GM21717 (cell line): ENCODE results near the gene SRPRA.
"Not testable (repeated sequence)": the region's sequence is repeated elsewhere in the genome, so short reads cannot be mapped to it uniquely, and the experiment has no call there.

Source experiments
- ATAC-seq: cut with Tn5 transposase; IDR thresholded peaks from one replicate; pipeline ENCODE4 v1.9.1; 2021; ENCODE audit warnings: mild to moderate bottlenecking, moderate library complexity; ENCODE audit not compliant: unreplicated experiment

The SRPRA gene

DNA sequence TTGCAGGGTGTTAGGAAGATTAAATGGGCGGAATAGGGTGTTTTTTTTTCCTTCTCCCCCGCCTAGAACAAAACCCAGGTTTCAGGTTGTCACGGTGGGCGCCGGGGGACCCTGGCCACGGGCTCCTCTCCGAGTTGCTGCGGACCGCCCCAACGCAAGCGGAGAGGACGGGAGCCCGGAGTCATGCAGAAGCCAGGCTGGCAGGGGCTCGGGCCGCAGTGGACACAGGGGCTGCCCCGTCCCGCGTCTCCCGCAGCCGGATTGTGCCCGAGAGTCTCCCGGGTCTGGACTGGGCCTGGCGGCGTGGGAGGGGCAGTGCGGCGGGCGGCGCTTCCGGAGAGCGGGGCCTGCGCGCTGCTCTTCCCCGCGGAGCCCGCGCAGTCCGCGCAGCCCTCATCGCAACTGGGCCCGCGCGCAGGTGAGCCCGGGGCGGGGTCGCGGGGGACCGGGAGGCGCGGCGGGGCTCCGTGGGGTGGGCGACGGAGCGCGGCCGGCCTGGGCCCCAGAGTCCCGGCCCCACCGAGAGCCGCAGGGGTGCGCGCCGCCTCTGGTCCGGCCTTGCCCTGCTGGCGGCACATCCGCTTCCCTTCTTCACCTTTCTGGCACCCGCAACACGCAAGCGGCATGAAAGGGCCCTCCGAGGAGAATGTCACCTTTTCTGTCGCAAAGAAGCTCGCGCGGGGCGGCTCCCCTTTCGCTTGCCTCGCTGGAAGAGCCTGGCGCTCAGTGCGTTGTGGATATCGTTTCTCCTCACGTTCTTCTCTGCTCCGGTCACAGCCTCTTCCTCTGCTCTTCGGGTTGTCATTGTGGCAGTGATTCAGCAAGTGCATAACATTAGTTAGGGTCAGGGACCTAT is 14.3 kb upstream of the SRPRA start, which contains the start of gene TIRAP:
TSS of gene TIRAP (plus strand) at position 358 of the 856 bp plus-strand sequence. CDS start 7,802 bp downstream, outside the sequence.
- peak; percentile 65 for ATAC-seq

DNA sequence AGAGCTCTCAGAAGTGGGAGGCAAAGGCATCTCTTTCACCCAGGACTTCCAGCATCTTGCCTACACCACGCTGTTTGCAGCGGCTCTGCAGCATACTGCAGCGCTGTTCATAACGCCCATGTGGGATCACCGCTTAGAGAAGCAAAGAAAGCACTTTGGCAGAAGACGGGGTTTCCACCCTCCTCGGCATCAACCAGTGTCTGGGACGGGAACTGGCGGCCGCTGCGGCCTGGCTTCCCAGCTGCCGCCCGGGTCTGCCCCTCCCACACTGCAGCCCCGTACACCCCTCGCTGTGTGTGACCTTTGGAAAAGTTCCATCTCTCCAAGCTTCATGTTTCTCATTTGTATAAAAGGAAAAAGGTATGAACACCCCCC is 13.7 kb upstream of the SRPRA start:
- peak; percentile 29 for ATAC-seq

DNA sequence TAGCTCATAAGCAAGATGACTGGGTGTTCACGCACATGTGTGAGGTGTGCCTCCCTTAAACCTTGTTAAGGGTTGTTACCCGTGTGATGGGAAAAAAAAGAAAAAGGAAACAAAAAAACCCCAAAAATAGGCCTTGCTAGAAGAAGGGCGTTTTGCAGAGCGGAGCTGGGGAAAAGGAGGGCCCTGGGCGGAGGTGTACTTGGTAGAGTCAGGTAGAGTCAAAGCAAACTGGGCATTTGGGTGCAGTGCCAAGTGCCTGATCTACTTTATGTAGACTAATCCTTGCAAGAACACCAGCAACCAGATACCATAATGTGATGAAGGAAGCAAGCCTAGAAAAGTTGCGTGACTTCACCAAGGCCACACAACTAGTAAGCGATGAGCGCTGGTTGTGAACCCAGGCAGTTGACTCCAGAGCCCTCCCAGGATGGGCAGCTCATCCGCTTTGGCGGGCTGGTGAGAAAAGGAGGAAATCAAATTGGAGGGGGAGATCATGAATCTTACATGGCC is 13.0 kb upstream of the SRPRA start:
- no peak for ATAC-seq

DNA sequence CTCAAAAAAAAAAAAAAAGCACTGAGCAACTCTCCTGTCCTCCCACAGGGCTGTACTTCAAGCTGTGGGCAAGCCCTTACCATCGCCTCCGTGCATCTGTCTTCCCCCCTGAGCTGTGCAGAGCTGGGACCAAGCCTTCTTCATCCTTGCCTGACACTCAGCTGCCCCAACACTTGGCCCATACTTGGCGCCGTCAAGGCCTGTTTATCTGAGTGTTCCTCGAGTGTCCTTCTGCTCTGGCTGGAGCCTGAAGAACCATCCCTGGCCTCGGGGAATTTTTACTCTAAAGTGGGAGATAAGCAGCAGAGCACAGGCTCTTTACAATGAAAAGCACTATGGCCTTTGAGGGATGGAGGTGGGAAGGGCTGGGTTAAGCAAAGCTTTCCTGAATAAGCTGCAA is 12.6 kb upstream of the SRPRA start:
- no peak for ATAC-seq

DNA sequence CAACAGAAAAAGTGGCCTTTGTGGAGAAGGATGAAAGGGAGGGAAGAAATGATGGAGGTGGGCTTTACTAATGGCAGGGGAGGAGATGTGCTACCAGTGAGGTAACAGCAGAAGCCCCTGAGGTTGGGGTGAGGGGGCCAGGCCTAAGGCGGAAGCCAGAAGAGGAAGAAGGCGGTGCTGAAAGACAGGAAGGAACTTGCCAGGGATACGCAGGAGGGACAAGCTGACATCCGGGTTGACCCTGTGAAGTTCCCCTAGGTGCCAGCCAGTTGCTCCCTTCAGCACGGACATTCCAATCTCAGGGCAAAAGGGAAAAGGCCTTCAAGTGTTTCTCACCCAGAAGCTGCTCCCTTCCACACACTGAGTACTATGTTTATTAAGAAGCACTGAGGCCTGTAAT is 11.9 kb upstream of the SRPRA start:
- no peak for ATAC-seq

DNA sequence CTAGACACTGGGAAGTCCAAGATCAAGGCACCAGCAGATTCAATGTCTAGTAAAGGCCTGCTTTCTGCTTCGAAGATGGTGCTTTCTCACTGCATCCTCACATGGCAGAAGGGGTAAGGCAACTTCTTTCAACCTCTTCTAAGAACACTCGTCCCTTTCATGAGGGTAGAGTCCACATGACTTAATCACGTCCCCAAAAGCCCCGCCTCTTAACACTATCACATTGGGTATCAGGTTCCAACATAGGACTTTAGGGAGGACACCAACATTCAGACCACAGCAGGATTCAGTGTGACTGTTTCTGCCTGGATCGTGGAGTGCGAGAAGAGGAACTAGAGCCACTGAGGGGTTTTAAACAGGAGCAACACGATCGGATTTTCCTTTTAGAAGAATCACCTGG is 10.5 kb upstream of the SRPRA start:
- no peak for ATAC-seq

DNA sequence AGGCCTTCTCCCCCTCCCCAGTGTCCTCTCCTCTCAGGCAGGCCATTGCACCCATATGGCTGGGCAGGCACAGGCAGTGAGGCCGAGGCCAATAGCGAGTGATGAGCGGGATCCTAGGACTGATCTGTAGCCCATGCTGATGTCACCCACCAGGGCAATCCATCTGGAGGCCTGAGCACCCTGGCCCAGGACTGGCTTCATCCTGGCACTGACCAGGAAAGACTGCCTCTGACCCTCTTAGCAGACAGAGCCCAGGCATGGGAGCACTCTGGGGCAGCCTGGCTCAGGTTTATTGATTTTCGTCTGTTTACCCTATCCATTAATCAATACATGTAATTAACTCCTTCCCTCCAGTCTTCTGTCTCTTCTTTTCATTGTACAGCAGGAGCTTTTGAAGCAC is 9.1 kb upstream of the SRPRA start:
- ATAC-seq = no peak

DNA sequence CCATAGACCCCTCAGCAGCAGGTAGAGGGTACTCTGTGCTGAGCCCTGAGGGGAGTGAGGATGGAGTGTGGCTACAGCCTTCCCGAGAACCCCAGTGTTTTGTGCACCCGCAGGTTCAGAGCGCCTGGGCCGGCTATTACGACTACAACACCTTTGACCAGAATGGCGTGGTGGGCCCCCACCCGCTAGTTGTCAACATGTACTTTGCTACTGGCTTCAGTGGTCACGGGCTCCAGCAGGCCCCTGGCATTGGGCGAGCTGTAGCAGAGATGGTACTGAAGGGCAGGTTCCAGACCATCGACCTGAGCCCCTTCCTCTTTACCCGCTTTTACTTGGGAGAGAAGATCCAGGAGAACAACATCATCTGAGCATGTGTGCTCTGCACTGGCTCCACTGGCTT is 8.6 kb upstream of the SRPRA start:
- ATAC-seq = no peak

DNA sequence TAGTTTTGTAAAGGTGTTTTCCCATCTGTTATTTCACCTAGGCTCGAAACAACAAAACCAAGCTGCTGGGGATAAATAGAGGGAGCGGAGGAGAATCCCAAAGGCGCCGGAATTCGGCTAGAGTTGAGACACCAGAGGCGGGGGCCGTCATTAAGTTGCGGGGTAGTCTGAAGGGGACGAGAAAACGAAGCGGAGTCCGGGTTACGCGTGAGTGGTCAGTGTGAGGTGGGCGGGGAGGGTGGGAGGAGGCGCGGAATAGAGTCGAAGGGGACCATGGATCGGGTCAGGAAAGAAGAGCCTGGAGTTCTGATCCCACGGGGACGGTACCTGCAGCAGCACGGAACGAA is 361 bp downstream of the SRPRA start:
- ATAC-seq = no peak

DNA sequence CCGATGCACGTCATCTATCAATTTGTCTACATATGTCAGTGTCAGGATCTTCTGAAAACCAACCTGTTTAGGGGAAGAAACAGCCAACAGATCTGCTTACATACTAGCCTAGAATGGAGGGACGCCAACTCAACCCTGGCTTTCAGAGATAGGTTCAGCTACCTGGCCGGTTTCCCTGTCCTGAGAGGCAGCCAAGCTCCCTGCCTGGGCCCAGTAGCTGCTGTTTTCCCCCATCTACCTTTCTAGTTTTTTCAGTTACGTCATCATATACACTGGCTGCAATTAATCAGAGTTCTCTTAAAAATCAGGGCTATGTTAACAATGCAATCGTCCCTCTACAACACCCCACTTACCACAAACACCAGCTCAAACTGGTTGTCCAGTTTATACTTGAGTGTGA is 1.0 kb downstream of the SRPRA start:
- no peak for ATAC-seq

DNA sequence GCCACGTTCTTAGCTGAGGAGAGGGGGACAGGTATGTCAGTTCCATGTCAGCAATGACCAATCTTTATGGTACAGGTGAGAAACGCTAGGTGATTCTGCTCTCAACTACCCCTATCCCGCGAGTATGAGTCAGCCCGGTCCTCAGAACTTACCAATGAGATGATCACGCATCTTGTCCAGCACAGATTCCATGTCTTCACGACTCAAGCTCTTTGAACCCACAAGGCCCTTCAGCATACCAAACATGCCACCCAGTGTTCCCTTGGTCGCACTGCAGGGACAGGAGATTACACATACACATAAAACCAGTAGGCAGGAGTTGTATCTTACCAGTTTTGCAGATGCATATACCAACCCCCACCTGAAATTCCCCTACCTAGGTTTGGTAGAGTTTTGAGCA is 2.9 kb downstream of the SRPRA start:
- no peak for ATAC-seq

DNA sequence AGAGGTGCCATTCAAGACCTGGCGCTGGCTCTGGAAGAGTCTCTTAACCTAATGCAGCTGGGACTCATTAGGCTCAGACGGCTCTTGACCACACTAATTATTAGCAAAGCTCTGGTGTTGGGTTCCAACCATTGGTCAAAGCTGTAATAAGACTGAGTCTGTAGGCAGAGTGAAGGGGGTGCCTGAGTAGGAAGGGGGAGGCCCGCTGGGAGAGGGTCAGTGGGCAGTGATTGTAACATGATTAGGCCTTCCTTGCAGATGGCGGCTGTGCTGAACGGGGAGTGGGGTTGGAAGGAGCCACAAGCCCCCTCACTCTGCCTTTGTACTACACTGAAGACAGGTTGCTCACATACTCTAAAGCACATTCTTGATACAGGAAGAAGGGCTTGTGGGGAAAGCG is 5.2 kb downstream of the SRPRA start:
- no peak for ATAC-seq

DNA sequence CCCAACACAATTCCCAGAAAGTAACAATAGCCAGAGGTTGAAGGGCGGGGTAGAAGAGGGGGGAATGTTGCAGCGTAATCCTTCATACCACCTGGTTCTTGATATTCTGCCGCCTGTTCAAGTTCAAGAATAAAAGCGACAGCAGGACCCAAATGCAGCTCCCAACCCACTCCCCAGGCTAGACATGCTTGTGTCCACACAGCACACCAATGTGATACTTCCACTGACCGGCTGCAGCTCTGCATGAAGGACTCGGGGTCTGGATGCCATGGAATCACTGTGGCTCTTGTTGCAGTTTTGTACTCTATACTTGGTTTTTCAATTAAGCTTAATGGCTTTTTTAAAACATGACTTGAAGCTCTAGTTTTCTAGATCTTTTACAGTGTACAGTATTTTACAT is 6.5 kb downstream of the SRPRA start:
- ATAC-seq = no peak

DNA sequence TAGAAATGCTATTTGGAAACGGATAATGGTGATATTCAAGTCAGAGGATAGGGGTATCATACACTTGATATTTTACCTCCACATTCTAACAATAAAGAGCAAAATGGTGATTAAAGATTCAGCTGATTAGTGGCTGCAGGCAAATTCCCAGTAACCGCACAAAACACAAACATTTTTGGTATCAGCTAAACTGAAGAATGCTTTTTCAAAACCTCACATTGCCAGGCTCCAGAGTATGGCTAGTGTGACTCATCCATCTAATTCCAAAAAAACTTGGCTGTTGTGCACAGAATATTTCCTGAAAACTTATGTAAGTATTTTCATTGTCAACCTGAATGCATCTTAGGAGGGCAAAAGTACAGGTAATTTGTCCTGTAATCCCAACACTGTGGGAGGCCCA is 10.9 kb downstream of the SRPRA start:
- ATAC-seq = no peak

DNA sequence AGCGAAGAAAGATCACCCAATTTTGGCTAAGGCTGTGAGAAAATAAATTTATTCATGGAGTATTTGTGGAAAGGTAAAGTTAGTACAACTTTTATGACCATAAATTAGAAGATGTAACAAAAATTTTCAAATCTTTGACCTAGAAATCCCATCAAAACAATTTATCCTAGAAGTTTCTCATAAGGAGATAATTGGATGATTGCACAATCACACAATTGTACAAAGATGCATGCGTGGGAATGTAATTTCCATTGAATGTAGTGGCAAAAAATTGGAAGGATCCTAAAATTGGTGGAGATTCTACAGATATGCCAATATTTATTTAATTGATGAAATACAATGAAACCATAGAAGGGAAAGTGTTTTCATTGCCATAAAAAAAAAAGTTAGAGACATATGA is 11.6 kb downstream of the SRPRA start:
- ATAC-seq = no peak

DNA sequence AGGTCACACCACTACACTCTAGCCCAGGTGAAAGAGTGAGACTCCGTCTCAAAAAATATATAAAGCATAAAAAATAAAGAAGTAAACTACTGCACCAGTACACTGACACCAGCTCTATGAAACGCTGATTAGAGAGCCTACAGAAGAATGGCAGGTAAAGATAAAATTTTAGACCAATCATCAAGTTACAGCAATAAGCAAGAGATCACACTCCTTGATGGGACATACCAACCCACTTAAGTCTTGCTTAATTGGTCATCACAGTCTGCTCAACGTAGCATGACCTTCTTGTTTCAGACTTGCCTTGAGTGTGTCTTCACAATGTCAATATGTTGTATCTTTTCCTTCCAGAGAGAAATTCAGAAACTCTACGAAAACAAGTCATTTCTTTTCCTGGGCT is 12.5 kb downstream of the SRPRA start:
- ATAC-seq = no peak

DNA sequence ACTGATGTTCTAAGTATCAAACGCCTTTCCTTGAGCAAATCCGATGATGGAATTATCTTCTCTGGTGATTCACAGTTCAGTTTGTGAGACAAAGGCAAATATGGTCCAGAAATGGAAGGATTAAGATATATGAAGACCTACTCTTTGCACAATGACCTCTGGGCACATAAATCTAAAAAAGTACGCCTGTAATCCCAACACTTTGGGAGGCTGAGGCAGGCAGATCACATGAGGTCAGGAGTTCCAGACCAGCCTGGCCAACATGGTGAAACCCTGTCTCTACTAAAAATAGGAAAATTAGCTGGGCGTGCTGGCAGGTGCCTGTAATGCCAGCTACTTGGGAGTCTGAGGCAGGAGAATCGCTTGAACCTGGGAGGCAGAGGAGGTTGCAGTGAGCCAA is 13.2 kb downstream of the SRPRA start:
- ATAC-seq = not testable (repeated sequence)

DNA sequence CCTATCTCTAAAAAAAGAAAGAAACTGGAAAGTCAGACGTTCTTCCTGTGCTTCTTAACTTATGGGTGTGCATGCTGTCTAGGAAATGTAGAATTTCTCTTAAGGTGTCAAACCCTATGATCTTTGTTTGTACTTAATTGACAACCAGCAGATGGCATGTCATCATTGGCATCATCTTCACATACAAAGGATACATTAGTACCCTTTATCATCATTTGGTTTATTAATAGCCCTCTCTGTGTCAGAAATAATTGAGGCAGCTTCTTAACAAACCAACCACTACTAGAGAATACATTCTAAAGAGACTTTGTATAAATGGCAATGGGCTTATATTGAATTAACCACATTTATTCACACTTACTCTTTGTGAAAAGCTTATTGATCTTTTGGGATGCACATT is 13.9 kb downstream of the SRPRA start:
- no peak for ATAC-seq

DNA sequence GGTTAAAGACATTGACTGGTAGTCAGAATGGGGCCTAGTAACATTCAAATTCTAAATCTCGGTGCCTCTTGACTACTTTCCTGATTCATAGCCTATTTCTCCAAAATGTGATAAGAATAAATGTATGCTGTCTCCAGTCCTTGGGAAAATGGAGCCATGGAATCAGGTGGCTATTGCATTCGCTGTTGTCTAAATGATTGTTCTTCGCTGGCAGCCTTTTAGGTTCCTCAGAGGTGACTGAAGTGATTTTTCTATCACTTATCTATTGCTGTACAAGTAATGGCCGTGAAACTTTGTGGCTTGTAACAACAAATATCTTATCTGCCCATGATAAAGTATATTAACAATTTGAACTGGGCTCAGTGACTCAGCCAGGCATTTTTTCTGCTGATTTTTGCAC is 15.4 kb downstream of the SRPRA start:
- no peak for ATAC-seq

DNA sequence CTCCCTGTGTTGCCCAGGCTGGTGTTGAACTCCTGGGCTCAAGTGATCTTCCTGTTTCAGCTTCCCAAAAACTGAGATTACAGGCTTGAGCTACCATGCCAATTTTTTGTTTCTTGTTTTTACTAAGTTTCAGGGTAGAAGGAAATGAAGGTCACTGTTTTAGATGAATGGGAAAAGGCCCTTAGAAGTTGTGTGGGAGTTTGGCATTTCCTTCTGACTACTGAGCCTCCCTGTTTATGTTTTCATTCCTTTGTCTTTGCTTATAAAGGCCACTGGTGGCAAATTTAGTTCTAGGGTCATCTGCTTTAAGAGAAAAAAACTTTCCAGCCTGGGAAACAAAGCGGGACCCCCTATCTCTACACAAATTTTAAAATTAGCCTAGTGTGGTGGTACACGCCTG is 22.1 kb downstream of the SRPRA start:
- no peak for ATAC-seq

DNA sequence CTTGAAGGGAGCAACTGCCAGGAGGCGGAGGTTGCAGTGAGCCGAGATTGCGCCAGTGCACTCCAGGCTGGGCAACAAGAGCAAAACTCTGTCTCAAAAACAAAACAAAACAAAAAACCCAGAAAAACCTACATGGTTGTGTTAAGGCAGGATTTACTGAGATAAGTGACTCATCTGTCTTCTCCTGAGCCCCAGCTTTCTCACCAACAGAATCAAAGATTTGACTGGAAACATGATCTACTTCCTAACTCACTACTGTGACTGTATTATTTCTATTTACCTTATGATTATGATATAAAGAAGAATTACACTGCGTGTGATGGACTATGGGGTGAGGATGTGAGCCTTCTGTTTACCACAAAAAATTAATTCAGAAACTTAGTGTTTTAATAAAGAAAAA is 35.3 kb downstream of the SRPRA start:
- no peak for ATAC-seq

DNA sequence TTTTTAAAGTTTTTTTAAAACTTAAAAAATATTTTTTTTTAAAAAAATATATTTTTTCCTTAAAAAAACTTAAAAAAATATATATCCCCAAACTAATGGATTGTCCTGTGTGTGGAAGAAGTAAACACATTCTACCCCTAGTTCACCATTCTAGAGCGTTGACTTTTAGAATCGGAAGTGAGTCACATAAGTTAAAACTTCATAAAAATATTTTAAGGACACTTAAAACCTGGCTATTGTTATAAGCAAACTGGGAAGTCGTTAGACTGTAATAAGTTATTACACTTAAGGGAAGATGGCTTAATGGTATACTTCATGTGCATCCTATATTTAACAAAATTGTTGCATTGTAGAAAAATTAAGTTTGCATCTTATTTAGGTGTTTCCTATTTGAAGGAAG is 36.0 kb downstream of the SRPRA start:
- ATAC-seq = no peak
